ENCODE results near the gene ATP8A1.

The ATP8A1 gene

GRCh38 chr4:42411803-42412202, 245.1 kb downstream of the ATP8A1 start:
- Histone ChIP-seq H3K27me3 (ENCODE audit: low read depth, low read length) (no peaks in the 10 kb centered on the region), H3K27ac (ENCODE audit: low read length) (peak overlapping the region; percentile 95), H3K36me3 (replicated peaks; ENCODE audit: low read depth, low read length) (no peaks in the 10 kb centered on the region), H3K9me3 (ENCODE audit: insufficient read depth, low read length) (no peaks in the 10 kb centered on the region), H3K4me1 (ENCODE audit: low read length) (peaks cover 75% of the 10 kb centered on the region), H3K79me2 (ENCODE audit: low read length) (peaks cover 30% of the 10 kb centered on the region), H2AFZ (ENCODE audit: low read depth, low read length) (no peak overlapping the region), H3K9ac (ENCODE audit: low read length) (peak overlapping the region; percentile 68), H3K4me3 (ENCODE audit: low read length) (peak overlapping the region; percentile 70), H3K4me2 (ENCODE audit: low read length) (peak overlapping the region; percentile 83), H4K20me1 (ENCODE audit: insufficient read depth, low read length) (no peaks in the 10 kb centered on the region)
- TF ChIP-seq CTCF (IDR thresholded peaks at IDR 0.05; ENCODE audit: low read depth, low read length) (no peak), EZH2phosphoT487 (IDR thresholded peaks at IDR 0.05; ENCODE audit: low read depth) (no peak)

- H3K4me2 ChIP-seq (ENCODE audit: low read length) = peak overlapping the region; percentile 83
- H3K9ac ChIP-seq (ENCODE audit: low read length) = no peak overlapping the region; the same call in 1 of the 2 replicates
- H3K36me3 ChIP-seq (replicated peaks; ENCODE audit: low read depth, low read length) = no peaks in the 10 kb centered on the region
- H2AFZ ChIP-seq (ENCODE audit: low read depth, low read length) = no peak overlapping the region
- peaks cover 30% of the 10 kb centered on the region for H3K79me2 ChIP-seq (ENCODE audit: low read length)
- H3K9me3 ChIP-seq (ENCODE audit: insufficient read depth, low read length) = no peaks in the 10 kb centered on the region
- H3K4me1 ChIP-seq (ENCODE audit: low read length) = peaks cover 62% of the 10 kb centered on the region
- no peaks in the 10 kb centered on the region for H3K27me3 ChIP-seq (ENCODE audit: low read depth, low read length)
- H3K27ac ChIP-seq (ENCODE audit: low read length) = peak overlapping the region; percentile 95; the same call in 1 of the 2 replicates
- TF ChIP-seq CTCF (IDR thresholded peaks at IDR 0.05; ENCODE audit: low read depth, low read length) = no peak
- TF ChIP-seq EZH2phosphoT487 (IDR thresholded peaks at IDR 0.05; ENCODE audit: low read depth) = no peak
- no peaks in the 10 kb centered on the region for H4K20me1 ChIP-seq (ENCODE audit: insufficient read depth, low read length)
- H3K4me3 ChIP-seq (ENCODE audit: low read length) = peak overlapping the region; percentile 70; the same call in 1 of the 2 replicates
Observed at GRCh38 chr4:42410446-42410845, 246.5 kb downstream of the ATP8A1 start.

- H3K9me3 ChIP-seq (ENCODE audit: insufficient read depth, low read length) = no peaks in the 10 kb centered on the region
Observed at GRCh38 chr4:42404001-42404400, 252.9 kb downstream of the ATP8A1 start.

GRCh38 chr4:42401171-42401570, 255.7 kb downstream of the ATP8A1 start:
- no peak overlapping the region for H3K27ac ChIP-seq (ENCODE audit: low read length)
- H4K20me1 ChIP-seq (ENCODE audit: insufficient read depth, low read length) = no peaks in the 10 kb centered on the region
- H3K36me3 ChIP-seq (replicated peaks; ENCODE audit: low read depth, low read length) = peaks cover 12% of the 10 kb centered on the region
- H3K27me3 ChIP-seq (ENCODE audit: low read depth, low read length) = peaks cover 5% of the 10 kb centered on the region; the same call in 1 of the 2 replicates
- no peak overlapping the region for H3K4me3 ChIP-seq (ENCODE audit: low read length)
- H3K9ac ChIP-seq (ENCODE audit: low read length) = no peak overlapping the region
- no peaks in the 10 kb centered on the region for H3K9me3 ChIP-seq (ENCODE audit: insufficient read depth, low read length)
- H3K79me2 ChIP-seq (ENCODE audit: low read length) = peaks cover 23% of the 10 kb centered on the region; the same call in 1 of the 2 replicates
- H3K4me1 ChIP-seq (ENCODE audit: low read length) = peaks cover 15% of the 10 kb centered on the region
- no peak overlapping the region for H3K4me2 ChIP-seq (ENCODE audit: low read length)
- no peak overlapping the region for H2AFZ ChIP-seq (ENCODE audit: low read depth, low read length)
- peak; percentile 54 for TF ChIP-seq CTCF (IDR thresholded peaks at IDR 0.05; ENCODE audit: low read depth, low read length)
- no peak for TF ChIP-seq EZH2phosphoT487 (IDR thresholded peaks at IDR 0.05; ENCODE audit: low read depth)

More at GRCh38 chr4:42404001-42404400, 252.9 kb downstream of the ATP8A1 start:
- Histone ChIP-seq H3K4me3 (ENCODE audit: low read length) (no peak overlapping the region), H3K4me1 (ENCODE audit: low read length) (peaks cover 5% of the 10 kb centered on the region; the same call in 1 of the 2 replicates), H3K27ac (ENCODE audit: low read length) (no peak overlapping the region), H3K4me2 (ENCODE audit: low read length) (no peak overlapping the region), H3K79me2 (ENCODE audit: low read length) (peaks cover 2% of the 10 kb centered on the region; the same call in 1 of the 2 replicates), H4K20me1 (ENCODE audit: insufficient read depth, low read length) (no peaks in the 10 kb centered on the region), H3K36me3 (replicated peaks; ENCODE audit: low read depth, low read length) (peaks cover 12% of the 10 kb centered on the region), H3K9ac (ENCODE audit: low read length) (no peak overlapping the region), H3K27me3 (ENCODE audit: low read depth, low read length) (no peaks in the 10 kb centered on the region), H2AFZ (ENCODE audit: low read depth, low read length) (no peak overlapping the region)
- TF ChIP-seq CTCF (IDR thresholded peaks at IDR 0.05; ENCODE audit: low read depth, low read length) (no peak), EZH2phosphoT487 (IDR thresholded peaks at IDR 0.05; ENCODE audit: low read depth) (no peak)

Measured in OCI-LY3 (cell line).